GM23338 (cell line): ENCODE measurements around the gene ITGA8. TPM values are rescaled to one million over a fixed set of nuclear protein-coding genes. Genes with fewer than 3 reads are reported as not detected.

Source experiments
- ATAC-seq: fragments of 200-7000 bp; cut with Tn5 transposase; 3 replicates; pipeline ENCODE4 v1.9.1; 2020
- DNase-seq: peaks from one replicate; pipeline ENCODE4 v3.0.0-alpha.2; 2015; ENCODE audit warnings: low spot score
- H2AFZ ChIP-seq: fragments of 200-600 bp; sonication (generic); 2 replicates; pipeline ENCODE4 v1.8.0; 2016; ENCODE audit warnings: antibody characterized with exemption, mild to moderate bottlenecking, moderate library complexity
- H3F3A ChIP-seq: fragments of 200-600 bp; sonication (generic); replicated peaks from 2 replicates; pipeline ENCODE4 v1.8.0; 2017; ENCODE audit warnings: antibody characterized with exemption, mixed run types, low read depth
- H3K27ac ChIP-seq: fragments of 200-600 bp; sonication (generic); 2 replicates; pipeline ENCODE4 v1.6.1; 2016; ENCODE audit warnings: low read depth
- H3K27me3 ChIP-seq: fragments of 200-600 bp; sonication (generic); 2 replicates; pipeline ENCODE4 v1.8.0; 2016; ENCODE audit warnings: mild to moderate bottlenecking, mixed run types, moderate library complexity; ENCODE audit not compliant: insufficient read depth
- H3K36me3 ChIP-seq: fragments of 200-600 bp; sonication (generic); 2 replicates; pipeline ENCODE4 v1.8.0; 2016; ENCODE audit warnings: mild to moderate bottlenecking; ENCODE audit not compliant: insufficient read depth
- H3K4me1 ChIP-seq: fragments of 200-600 bp; sonication (generic); 2 replicates; pipeline ENCODE4 v1.8.0; 2016; ENCODE audit warnings: mild to moderate bottlenecking, moderate library complexity; ENCODE audit not compliant: insufficient read depth
- H3K4me2 ChIP-seq: fragments of 200-600 bp; sonication (generic); 2 replicates; pipeline ENCODE4 v1.7.1; 2017; ENCODE audit warnings: mixed run types
- H3K4me3 ChIP-seq: fragments of 200-600 bp; sonication (generic); 2 replicates; pipeline ENCODE4 v1.6.1; 2016; ENCODE audit warnings: mixed run types
- H3K79me2 ChIP-seq: fragments of 200-600 bp; sonication (generic); replicated peaks from 2 replicates; pipeline ENCODE4 v1.8.0; 2017; ENCODE audit warnings: mild to moderate bottlenecking; ENCODE audit not compliant: insufficient read depth
- H3K9me2 ChIP-seq: fragments of 200-600 bp; sonication (generic); 2 replicates; pipeline ENCODE4 v1.8.0; 2017; ENCODE audit not compliant: insufficient read depth
- H4K20me1 ChIP-seq: fragments of 200-600 bp; sonication (generic); replicated peaks from 2 replicates; pipeline ENCODE4 v1.8.0; 2017; ENCODE audit warnings: mild to moderate bottlenecking; ENCODE audit not compliant: insufficient read depth
- H3K27ac Mint-ChIP-seq: 2 replicates; pipeline ENCODE4 v1.8.0; 2020; ENCODE audit warnings: inconsistent platforms, mild to moderate bottlenecking, moderate library complexity, mixed read lengths
- H3K27me3 Mint-ChIP-seq: 3 replicates; pipeline ENCODE4 v1.8.0; 2022; ENCODE audit warnings: low read depth, mild to moderate bottlenecking, moderate library complexity, mixed read lengths, inconsistent platforms; ENCODE audit not compliant: insufficient read depth, poor library complexity
- H3K36me3 Mint-ChIP-seq: 3 replicates; pipeline ENCODE4 v1.8.0; 2021; ENCODE audit warnings: low read depth, mild to moderate bottlenecking, inconsistent platforms, moderate library complexity, mixed read lengths
- H3K4me1 Mint-ChIP-seq: 3 replicates; pipeline ENCODE4 v1.8.0; 2020; ENCODE audit warnings: mild to moderate bottlenecking, inconsistent platforms, mixed read lengths
- H3K4me3 Mint-ChIP-seq: 3 replicates; pipeline ENCODE4 v1.8.0; 2021; ENCODE audit warnings: moderate library complexity, mild to moderate bottlenecking, inconsistent platforms, mixed read lengths
- H3K9me3 Mint-ChIP-seq: 3 replicates; pipeline ENCODE4 v1.8.0; 2020; ENCODE audit warnings: moderate library complexity, mild to moderate bottlenecking, inconsistent platforms, mixed read lengths
- EZH2phosphoT487 ChIP-seq: fragments of 200-600 bp; sonication (generic); IDR thresholded peaks from one replicate; pipeline ENCODE4 v1.8.1; 2018; ENCODE audit warnings: antibody characterized with exemption; ENCODE audit not compliant: unreplicated experiment
- STAT1 ChIP-seq: IDR thresholded peaks from one replicate; pipeline ENCODE4 v1.6.1; 2016; ENCODE audit warnings: antibody characterized with exemption; ENCODE audit not compliant: unreplicated experiment
- polyA plus RNA-seq: library from polyadenylated mRNA; unstranded; fragments of >200 nt; fragmentation: Nextera tagmentation; extraction: Ambion mirVana; gene quantifications from 2 replicates; pipeline ENCODE4 v1.2.1, GENCODE V29; 2016
- total RNA-seq: library from RNA; depleted of rRNA; stranded (reverse); fragments of >200 nt; shearing (Covaris generic); gene quantifications from 2 replicates; pipeline ENCODE4 v1.2.3, GENCODE V29; 2014
- TF ChIP-seq, protein P1 (sequence below): fragments of 250-450 bp; sonication (Bioruptor Pico); IDR thresholded peaks from 2 replicates; pipeline ENCODE4 v1.5.0; 2020; ENCODE audit warnings: mild to moderate bottlenecking, moderate library complexity
- TF ChIP-seq, protein P2 (sequence below): IDR thresholded peaks from one replicate; pipeline ENCODE4 v1.6.1; 2018; ENCODE audit warnings: antibody characterized with exemption; ENCODE audit not compliant: unreplicated experiment

Gene ITGA8
- total and polyA plus RNA-seq, 2 experiments from 2014 or later: not detected

DNA sequence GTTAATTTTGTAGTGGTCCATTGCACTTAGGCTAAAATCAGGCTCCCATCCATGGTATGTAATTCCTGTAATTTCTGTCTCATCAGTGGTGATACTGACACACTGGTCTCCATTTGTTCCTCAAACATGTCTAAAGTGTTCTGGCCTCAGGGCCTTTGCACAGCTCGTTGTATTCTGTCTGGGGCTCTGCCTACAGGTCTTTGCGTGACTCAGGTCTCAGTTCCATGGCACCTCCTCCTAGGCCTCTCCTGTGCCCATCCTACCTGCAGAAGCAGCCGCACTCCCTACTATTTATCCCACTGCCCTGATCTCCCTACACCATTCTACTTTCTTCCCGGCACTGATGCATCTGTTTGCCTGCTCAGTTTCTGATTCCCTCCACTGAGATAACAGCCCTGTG is 173.8 kb downstream of the ITGA8 start:
- no peaks in the 10 kb centered on the region for H3K36me3 ChIP-seq
- no peaks in the 10 kb centered on the region; the same call in 1 of the 3 replicates for H3K36me3 Mint-ChIP-seq
- no peaks in the 10 kb centered on the region for H3K27me3 ChIP-seq
- H3K4me1 ChIP-seq: peaks cover 4% of the 10 kb centered on the region; the same call in 1 of the 2 replicates
- no peak for TF ChIP-seq EZH2phosphoT487
- no peak for TF ChIP-seq STAT1
- TF ChIP-seq, protein P1, sequence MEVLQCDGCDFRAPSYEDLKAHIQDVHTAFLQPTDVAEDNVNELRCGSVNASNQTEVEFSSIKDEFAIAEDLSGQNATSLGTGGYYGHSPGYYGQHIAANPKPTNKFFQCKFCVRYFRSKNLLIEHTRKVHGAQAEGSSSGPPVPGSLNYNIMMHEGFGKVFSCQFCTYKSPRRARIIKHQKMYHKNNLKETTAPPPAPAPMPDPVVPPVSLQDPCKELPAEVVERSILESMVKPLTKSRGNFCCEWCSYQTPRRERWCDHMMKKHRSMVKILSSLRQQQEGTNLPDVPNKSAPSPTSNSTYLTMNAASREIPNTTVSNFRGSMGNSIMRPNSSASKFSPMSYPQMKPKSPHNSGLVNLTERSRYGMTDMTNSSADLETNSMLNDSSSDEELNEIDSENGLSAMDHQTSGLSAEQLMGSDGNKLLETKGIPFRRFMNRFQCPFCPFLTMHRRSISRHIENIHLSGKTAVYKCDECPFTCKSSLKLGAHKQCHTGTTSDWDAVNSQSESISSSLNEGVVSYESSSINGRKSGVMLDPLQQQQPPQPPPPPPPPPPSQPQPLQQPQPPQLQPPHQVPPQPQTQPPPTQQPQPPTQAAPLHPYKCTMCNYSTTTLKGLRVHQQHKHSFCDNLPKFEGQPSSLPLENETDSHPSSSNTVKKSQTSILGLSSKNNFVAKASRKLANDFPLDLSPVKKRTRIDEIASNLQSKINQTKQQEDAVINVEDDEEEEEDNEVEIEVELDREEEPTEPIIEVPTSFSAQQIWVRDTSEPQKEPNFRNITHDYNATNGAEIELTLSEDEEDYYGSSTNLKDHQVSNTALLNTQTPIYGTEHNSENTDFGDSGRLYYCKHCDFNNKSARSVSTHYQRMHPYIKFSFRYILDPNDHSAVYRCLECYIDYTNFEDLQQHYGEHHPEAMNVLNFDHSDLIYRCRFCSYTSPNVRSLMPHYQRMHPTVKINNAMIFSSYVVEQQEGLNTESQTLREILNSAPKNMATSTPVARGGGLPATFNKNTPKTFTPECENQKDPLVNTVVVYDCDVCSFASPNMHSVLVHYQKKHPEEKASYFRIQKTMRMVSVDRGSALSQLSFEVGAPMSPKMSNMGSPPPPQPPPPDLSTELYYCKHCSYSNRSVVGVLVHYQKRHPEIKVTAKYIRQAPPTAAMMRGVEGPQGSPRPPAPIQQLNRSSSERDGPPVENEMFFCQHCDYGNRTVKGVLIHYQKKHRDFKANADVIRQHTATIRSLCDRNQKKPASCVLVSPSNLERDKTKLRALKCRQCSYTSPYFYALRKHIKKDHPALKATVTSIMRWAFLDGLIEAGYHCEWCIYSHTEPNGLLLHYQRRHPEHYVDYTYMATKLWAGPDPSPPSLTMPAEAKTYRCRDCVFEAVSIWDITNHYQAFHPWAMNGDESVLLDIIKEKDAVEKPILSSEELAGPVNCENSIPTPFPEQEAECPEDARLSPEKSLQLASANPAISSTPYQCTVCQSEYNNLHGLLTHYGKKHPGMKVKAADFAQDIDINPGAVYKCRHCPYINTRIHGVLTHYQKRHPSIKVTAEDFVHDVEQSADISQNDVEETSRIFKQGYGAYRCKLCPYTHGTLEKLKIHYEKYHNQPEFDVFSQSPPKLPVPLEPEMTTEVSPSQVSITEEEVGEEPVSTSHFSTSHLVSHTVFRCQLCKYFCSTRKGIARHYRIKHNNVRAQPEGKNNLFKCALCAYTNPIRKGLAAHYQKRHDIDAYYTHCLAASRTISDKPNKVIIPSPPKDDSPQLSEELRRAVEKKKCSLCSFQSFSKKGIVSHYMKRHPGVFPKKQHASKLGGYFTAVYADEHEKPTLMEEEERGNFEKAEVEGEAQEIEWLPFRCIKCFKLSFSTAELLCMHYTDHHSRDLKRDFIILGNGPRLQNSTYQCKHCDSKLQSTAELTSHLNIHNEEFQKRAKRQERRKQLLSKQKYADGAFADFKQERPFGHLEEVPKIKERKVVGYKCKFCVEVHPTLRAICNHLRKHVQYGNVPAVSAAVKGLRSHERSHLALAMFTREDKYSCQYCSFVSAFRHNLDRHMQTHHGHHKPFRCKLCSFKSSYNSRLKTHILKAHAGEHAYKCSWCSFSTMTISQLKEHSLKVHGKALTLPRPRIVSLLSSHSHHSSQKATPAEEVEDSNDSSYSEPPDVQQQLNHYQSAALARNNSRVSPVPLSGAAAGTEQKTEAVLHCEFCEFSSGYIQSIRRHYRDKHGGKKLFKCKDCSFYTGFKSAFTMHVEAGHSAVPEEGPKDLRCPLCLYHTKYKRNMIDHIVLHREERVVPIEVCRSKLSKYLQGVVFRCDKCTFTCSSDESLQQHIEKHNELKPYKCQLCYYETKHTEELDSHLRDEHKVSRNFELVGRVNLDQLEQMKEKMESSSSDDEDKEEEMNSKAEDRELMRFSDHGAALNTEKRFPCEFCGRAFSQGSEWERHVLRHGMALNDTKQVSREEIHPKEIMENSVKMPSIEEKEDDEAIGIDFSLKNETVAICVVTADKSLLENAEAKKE (CRISPR knock-in tag): no peak
- TF ChIP-seq, protein P2, sequence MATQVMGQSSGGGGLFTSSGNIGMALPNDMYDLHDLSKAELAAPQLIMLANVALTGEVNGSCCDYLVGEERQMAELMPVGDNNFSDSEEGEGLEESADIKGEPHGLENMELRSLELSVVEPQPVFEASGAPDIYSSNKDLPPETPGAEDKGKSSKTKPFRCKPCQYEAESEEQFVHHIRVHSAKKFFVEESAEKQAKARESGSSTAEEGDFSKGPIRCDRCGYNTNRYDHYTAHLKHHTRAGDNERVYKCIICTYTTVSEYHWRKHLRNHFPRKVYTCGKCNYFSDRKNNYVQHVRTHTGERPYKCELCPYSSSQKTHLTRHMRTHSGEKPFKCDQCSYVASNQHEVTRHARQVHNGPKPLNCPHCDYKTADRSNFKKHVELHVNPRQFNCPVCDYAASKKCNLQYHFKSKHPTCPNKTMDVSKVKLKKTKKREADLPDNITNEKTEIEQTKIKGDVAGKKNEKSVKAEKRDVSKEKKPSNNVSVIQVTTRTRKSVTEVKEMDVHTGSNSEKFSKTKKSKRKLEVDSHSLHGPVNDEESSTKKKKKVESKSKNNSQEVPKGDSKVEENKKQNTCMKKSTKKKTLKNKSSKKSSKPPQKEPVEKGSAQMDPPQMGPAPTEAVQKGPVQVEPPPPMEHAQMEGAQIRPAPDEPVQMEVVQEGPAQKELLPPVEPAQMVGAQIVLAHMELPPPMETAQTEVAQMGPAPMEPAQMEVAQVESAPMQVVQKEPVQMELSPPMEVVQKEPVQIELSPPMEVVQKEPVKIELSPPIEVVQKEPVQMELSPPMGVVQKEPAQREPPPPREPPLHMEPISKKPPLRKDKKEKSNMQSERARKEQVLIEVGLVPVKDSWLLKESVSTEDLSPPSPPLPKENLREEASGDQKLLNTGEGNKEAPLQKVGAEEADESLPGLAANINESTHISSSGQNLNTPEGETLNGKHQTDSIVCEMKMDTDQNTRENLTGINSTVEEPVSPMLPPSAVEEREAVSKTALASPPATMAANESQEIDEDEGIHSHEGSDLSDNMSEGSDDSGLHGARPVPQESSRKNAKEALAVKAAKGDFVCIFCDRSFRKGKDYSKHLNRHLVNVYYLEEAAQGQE: no peak
- peaks cover under 1% of the 10 kb centered on the region for H3K27me3 Mint-ChIP-seq
- no peak overlapping the region for H3K4me3 ChIP-seq
- no peak overlapping the region for H3K4me2 ChIP-seq
- H3K4me1 Mint-ChIP-seq: 0 out of 3 replicates have a peak, but pooled peaks cover 2% of the 10 kb centered on the region
- H2AFZ ChIP-seq: no peak overlapping the region
- no peak overlapping the region for H3K27ac Mint-ChIP-seq
- no peaks in the 10 kb centered on the region for H3K79me2 ChIP-seq
- DNase-seq: no peak
- no peaks in the 10 kb centered on the region for H3F3A ChIP-seq
- no peak overlapping the region for H3K4me3 Mint-ChIP-seq
- no peak for ATAC-seq
- peaks cover 24% of the 10 kb centered on the region; the same call in 1 of the 2 replicates for H3K9me2 ChIP-seq
- H3K27ac ChIP-seq: no peak overlapping the region
- no peaks in the 10 kb centered on the region for H3K9me3 Mint-ChIP-seq
- H4K20me1 ChIP-seq: no peaks in the 10 kb centered on the region
